ENCODE results near the gene FABP3. TPM values are rescaled to one million over a fixed set of nuclear protein-coding genes. Genes with fewer than 3 reads are reported as not detected.

The FABP3 gene
- total and polyA plus RNA-seq, 2 donors, result 5.2 to 31.9 TPM

DNA sequence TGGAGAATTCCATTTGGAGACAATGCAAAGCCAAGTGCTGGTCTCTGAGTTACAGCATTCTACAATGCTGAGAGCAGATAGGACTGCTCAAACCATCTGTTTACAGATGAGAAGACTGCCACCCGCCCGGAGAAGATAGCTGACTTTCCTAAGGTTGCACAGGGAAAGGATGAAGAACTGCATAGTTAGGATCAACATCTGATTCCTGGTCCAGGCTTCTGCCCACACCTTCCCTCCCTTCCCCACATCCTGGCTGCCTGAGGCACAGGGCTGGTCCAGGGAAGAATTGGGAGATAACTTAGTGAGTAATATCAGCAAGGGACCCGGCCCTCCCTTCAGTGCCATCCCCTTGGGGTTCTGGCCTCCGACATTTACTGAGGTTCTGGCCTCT is 42.1 kb upstream of the FABP3 start:
- H3K27ac ChIP-seq (ENCODE audit: low read depth in 1 of 2, low read length in 1 of 2), result no peak overlapping the region
- no peak for DNase-seq (ENCODE audit: low read depth in 6 of 9, low spot score in 9 of 9)
- peaks cover 39 to 62% of the 10 kb centered on the region in 2 donors for H3K27me3 ChIP-seq (ENCODE audit: control insufficient read depth in 2 of 2, insufficient read depth in 1 of 2, low read length in 1 of 2)
- H3K36me3 ChIP-seq (ENCODE audit: control insufficient read depth in 2 of 2, insufficient read depth in 2 of 2, low read length in 1 of 2), result no peaks in the 10 kb centered on the region
- H3K9me3 ChIP-seq (ENCODE audit: control insufficient read depth in 2 of 2, insufficient read depth in 1 of 2, low read length in 1 of 2), result no peaks in the 10 kb centered on the region
- 97% methylated on average over 4 of the region's 4 CpGs for WGBS
- H3K4me3 ChIP-seq (ENCODE audit: low read length in 2 of 2), result no peak overlapping the region
- H3K4me1 ChIP-seq (ENCODE audit: control insufficient read depth in 2 of 2, insufficient read depth in 2 of 2, low read length in 2 of 2), result peaks cover 2 to 15% of the 10 kb centered on the region in 2 donors

DNA sequence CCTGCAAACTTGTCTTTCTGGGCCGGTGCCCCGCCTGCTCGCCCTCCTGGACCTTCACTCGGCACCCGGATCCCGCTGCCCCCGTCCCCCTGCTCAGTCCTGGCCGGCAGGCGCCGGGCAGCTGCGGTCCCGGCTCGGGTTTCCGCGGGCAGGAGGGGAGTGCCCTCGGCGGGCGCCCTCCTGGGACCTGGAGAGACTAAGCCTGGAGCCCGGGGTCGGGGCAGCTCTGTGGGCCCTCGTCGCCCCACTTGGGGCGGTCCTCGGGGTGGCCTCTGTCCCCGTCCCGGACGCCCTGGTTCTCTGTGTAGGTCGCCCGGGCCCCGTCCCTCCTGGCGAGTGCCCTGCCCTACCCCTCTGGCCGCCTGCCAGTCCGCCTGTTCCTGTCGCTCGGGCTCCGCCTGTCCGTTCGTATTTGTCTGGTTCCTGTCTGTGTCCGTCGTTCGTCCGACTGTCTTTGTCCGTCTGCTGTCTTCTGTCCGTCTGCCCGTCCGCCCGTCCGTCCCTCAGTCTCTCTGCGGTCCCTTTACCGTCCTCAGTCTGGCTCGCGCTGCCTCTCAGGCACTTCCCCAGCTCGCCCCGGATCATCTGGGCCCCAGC is 40.6 kb upstream of the FABP3 start:
- WGBS, result under 1% methylated on average over 54 of the region's 54 CpGs
- DNase-seq (ENCODE audit: low read depth in 6 of 9, low spot score in 9 of 9), result no peak
- Histone ChIP-seq H3K27me3 (ENCODE audit: control insufficient read depth in 2 of 2, insufficient read depth in 1 of 2, low read length in 1 of 2) (peaks cover 39 to 72% of the 10 kb centered on the region in 2 donors), H3K27ac (ENCODE audit: low read depth in 1 of 2, low read length in 1 of 2) (peak overlapping the region in 1 of 2 donors; percentile 69), H3K9me3 (ENCODE audit: control insufficient read depth in 2 of 2, insufficient read depth in 1 of 2, low read length in 1 of 2) (no peaks in the 10 kb centered on the region), H3K4me1 (ENCODE audit: control insufficient read depth in 2 of 2, insufficient read depth in 2 of 2, low read length in 2 of 2) (peaks cover 2 to 15% of the 10 kb centered on the region in 2 donors), H3K36me3 (ENCODE audit: control insufficient read depth in 2 of 2, insufficient read depth in 2 of 2, low read length in 1 of 2) (no peaks in the 10 kb centered on the region), H3K4me3 (ENCODE audit: low read length in 2 of 2) (peak overlapping the region; percentile 42 to 62)

DNA sequence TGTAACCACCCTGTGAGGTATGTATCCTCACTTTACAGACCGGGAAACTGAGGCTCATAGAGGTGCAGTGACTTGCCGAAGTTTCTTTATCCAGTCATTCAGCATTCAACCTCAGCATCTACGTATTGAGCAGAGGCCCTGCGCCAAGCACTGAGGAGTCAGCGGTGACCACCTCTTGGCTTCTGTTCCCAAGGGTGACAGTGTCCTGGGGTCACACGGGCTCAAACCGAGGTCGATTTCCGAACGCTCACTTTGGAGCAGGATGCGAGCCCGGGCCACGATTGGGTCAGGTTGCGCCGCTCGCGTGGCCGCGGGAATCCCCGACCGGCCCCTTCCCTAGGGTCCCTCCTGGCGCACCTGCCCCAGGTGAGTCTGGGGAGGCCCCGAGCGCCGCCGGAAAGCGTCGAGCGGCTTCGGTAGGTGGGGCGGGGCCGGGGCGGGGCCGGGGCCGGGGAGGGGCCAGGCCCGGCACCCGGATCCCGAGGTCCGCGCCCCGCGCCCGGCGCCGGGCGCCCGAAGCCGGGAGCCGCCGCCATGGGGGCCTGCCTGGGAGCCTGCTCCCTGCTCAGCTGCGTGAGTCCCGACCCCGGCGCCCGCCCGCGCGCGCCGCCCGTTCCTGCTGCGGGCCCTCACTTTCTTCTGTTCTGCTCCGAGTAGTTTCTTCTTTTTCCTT is 40.0 kb upstream of the FABP3 start, which contains the start of gene SERINC2:
Gene SERINC2, plus strand, starts transcription at position 482 of the 673 bp plus-strand sequence. Its CDS starts 53 bp downstream, at position 535.
- H3K4me1 ChIP-seq (ENCODE audit: control insufficient read depth in 2 of 2, insufficient read depth in 2 of 2, low read length in 2 of 2), result peaks cover 2 to 15% of the 10 kb centered on the region in 2 donors
- H3K27ac ChIP-seq (ENCODE audit: low read depth in 1 of 2, low read length in 1 of 2), result peak within 1 kb of the TSS in 1 of 2 donors; percentile 69
- no peaks in the 10 kb centered on the region for H3K36me3 ChIP-seq (ENCODE audit: control insufficient read depth in 2 of 2, insufficient read depth in 2 of 2, low read length in 1 of 2)
- no peaks in the 10 kb centered on the region for H3K9me3 ChIP-seq (ENCODE audit: control insufficient read depth in 2 of 2, insufficient read depth in 1 of 2, low read length in 1 of 2)
- peak within 1 kb of the TSS; percentile 42 to 62 for H3K4me3 ChIP-seq (ENCODE audit: low read length in 2 of 2)
- 3% methylated on average over 63 of the region's 63 CpGs for WGBS
- peaks cover 39 to 72% of the 10 kb centered on the region in 2 donors for H3K27me3 ChIP-seq (ENCODE audit: control insufficient read depth in 2 of 2, insufficient read depth in 1 of 2, low read length in 1 of 2)
- peak in 1 of 9 donors; percentile 49 for DNase-seq (ENCODE audit: low read depth in 6 of 9, low spot score in 9 of 9)

DNA sequence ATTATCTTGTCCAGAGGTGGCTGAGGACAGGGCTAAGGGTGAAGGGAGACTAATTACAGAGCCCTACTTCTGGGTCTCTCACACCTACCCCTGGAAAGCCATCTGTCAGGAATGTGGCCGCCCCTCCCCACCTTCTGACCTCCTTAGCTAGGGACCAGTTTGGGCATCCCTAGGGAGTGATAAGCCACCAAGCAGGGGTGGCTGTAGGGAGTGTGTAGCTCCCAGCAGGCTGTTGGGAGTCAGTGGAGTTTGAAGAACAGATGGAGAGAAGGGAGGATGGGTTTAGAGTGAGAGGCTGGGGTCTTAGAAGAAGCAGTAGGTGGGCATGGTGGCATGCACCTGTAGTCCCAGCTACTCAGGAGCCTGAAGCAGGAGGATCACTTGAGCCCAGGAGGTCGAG is 39.3 kb upstream of the FABP3 start:
- Histone ChIP-seq H3K4me1 (ENCODE audit: control insufficient read depth in 2 of 2, insufficient read depth in 2 of 2, low read length in 2 of 2) (peaks cover 2 to 15% of the 10 kb centered on the region in 2 donors), H3K4me3 (ENCODE audit: low read length in 2 of 2) (no peak overlapping the region), H3K36me3 (ENCODE audit: control insufficient read depth in 2 of 2, insufficient read depth in 2 of 2, low read length in 1 of 2) (no peaks in the 10 kb centered on the region), H3K9me3 (ENCODE audit: control insufficient read depth in 2 of 2, insufficient read depth in 1 of 2, low read length in 1 of 2) (no peaks in the 10 kb centered on the region), H3K27me3 (ENCODE audit: control insufficient read depth in 2 of 2, insufficient read depth in 1 of 2, low read length in 1 of 2) (peaks cover 39 to 72% of the 10 kb centered on the region in 2 donors), H3K27ac (ENCODE audit: low read depth in 1 of 2, low read length in 1 of 2) (no peak overlapping the region)
- 68% methylated on average over 2 of the region's 2 CpGs for WGBS
- no peak for DNase-seq (ENCODE audit: low read depth in 6 of 9, low spot score in 9 of 9)

- Histone ChIP-seq H3K9me3 (ENCODE audit: control insufficient read depth in 2 of 2, insufficient read depth in 1 of 2, low read length in 1 of 2) (peaks cover 0 to 1% of the 10 kb centered on the region in 2 donors), H3K4me1 (ENCODE audit: control insufficient read depth in 2 of 2, insufficient read depth in 2 of 2, low read length in 2 of 2) (peaks cover 2 to 15% of the 10 kb centered on the region in 2 donors), H3K27me3 (ENCODE audit: control insufficient read depth in 2 of 2, insufficient read depth in 1 of 2, low read length in 1 of 2) (peaks cover 38 to 69% of the 10 kb centered on the region in 2 donors), H3K36me3 (ENCODE audit: control insufficient read depth in 2 of 2, insufficient read depth in 2 of 2, low read length in 1 of 2) (no peaks in the 10 kb centered on the region), H3K4me3 (ENCODE audit: low read length in 2 of 2) (no peak overlapping the region), H3K27ac (ENCODE audit: low read depth in 1 of 2, low read length in 1 of 2) (no peak overlapping the region)
- WGBS, result 96% methylated on average over 4 of the region's 4 CpGs
- DNase-seq (ENCODE audit: low read depth in 6 of 9, low spot score in 9 of 9), result no peak
Observed at GRCh38 chr1:31410871-31411270, 38.0 kb upstream of the FABP3 start.

DNA sequence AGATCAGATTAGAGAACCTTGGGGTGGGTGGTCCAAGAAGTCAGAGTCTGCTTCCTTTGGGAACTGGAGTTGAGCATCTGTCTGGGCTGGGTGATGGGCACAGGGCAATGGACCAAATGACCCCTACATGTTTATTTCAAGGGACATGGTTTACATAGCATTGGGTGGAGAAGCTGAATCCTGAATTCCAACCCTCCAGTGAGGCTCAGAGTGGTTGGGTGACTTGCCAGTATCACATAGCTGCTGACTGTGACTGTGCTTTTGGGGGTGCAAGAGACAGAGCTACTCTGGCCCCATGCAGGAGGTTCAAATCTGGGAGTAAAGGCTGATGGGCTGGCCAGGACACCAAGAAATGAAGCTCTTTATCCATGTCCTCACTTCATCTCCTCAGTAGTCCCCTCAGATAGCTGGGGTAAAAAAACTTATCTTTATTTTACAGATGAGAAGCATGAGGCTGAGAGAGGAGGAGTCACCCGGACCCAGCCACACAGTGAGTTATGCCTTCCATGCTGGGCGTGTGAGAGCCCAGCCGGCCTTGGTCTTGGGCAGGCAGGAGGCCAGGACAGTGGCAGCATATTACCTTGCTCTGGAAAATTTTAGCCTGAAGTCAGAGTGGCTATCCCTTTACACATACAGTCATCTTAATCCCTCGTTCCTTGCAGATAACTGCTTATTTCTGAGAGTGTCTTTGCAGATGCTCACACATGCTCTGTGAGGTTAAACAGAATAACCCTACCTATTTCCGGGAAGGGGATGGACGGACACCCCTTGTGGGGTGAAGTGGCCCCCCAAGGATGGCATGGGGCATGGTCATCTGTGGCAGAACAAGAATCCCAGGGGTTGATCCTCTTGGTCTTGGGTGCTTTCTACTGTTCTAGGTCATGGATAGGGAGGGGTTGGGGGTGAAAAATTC is 37.3 kb upstream of the FABP3 start:
- no peak for DNase-seq (ENCODE audit: low read depth in 6 of 9, low spot score in 9 of 9)
- H3K4me3 ChIP-seq (ENCODE audit: low read length in 2 of 2), result no peak overlapping the region
- peaks cover 31 to 62% of the 10 kb centered on the region in 2 donors for H3K27me3 ChIP-seq (ENCODE audit: control insufficient read depth in 2 of 2, insufficient read depth in 1 of 2, low read length in 1 of 2)
- no peaks in the 10 kb centered on the region for H3K36me3 ChIP-seq (ENCODE audit: control insufficient read depth in 2 of 2, insufficient read depth in 2 of 2, low read length in 1 of 2)
- 92% methylated on average over 6 of the region's 6 CpGs for WGBS
- no peak overlapping the region for H3K27ac ChIP-seq (ENCODE audit: low read depth in 1 of 2, low read length in 1 of 2)
- H3K4me1 ChIP-seq (ENCODE audit: control insufficient read depth in 2 of 2, insufficient read depth in 2 of 2, low read length in 2 of 2), result peaks cover 2 to 15% of the 10 kb centered on the region in 2 donors
- H3K9me3 ChIP-seq (ENCODE audit: control insufficient read depth in 2 of 2, insufficient read depth in 1 of 2, low read length in 1 of 2), result peaks cover 0 to 1% of the 10 kb centered on the region in 2 donors

DNA sequence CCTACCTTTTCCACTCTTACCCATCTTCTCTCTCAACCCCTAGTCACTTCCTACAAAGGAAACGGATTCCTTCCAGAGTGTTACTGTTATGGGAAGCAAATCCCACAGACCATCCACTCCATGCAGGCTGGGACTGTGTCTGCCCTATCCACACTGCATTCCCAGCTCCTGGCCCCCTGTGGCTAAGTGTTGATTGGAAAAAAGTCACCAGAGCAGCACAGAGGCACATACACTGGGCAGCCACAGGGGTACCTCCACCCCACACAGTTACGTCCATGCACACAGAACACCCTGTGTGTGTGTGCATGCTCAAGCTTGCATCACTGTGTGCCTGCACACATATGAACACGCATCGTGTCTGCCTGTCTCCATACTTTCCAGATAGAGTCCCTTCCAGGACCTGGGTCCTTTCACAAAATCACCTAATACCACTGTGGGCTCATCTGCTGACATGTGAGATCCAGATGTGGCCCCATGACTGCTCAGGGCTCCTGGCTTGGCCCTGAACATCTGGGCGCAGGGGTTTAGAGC is 36.0 kb upstream of the FABP3 start:
- Histone ChIP-seq H3K4me1 (ENCODE audit: control insufficient read depth in 2 of 2, insufficient read depth in 2 of 2, low read length in 2 of 2) (peaks cover 2 to 11% of the 10 kb centered on the region in 2 donors), H3K4me3 (ENCODE audit: low read length in 2 of 2) (no peak overlapping the region), H3K9me3 (ENCODE audit: control insufficient read depth in 2 of 2, insufficient read depth in 1 of 2, low read length in 1 of 2) (peaks cover 0 to 1% of the 10 kb centered on the region in 2 donors), H3K27ac (ENCODE audit: low read depth in 1 of 2, low read length in 1 of 2) (no peak overlapping the region), H3K36me3 (ENCODE audit: control insufficient read depth in 2 of 2, insufficient read depth in 2 of 2, low read length in 1 of 2) (no peaks in the 10 kb centered on the region), H3K27me3 (ENCODE audit: control insufficient read depth in 2 of 2, insufficient read depth in 1 of 2, low read length in 1 of 2) (peaks cover 19 to 49% of the 10 kb centered on the region in 2 donors)
- DNase-seq (ENCODE audit: low read depth in 6 of 9, low spot score in 9 of 9), result no peak
- 97% methylated on average over 5 of the region's 5 CpGs for WGBS

DNA sequence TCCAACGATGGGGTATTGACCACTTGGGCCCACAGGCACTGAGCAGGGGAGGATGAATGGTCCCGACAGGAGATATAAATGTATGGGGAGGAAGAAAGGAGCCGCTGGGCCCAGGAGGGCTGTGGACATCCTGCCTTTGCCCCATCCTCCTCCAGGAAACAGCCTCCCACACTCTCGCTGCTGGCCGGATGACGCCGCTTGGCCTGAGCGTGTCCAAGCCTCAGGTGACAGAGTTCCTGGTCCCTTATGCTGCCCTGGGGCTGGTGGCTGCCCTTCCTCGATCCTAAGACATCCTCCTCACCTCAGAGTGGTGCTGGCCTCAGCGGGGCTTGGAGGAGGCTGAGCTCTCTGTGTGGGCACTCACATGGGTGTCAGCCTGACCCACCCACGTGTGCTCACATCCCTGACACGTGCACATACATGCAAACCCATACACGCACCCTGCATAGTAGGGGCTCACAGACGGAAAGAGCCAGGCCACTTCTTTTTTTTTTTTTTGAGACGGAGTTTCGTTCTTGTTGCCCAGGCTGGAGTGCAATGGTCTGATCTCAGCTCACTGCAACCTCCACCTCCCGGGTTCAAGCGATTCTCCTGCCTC is 34.3 kb upstream of the FABP3 start:
- H3K27me3 ChIP-seq (ENCODE audit: control insufficient read depth in 2 of 2, insufficient read depth in 1 of 2, low read length in 1 of 2), result peaks cover 5 to 31% of the 10 kb centered on the region in 2 donors
- DNase-seq (ENCODE audit: low read depth in 6 of 9, low spot score in 9 of 9), result no peak
- H3K36me3 ChIP-seq (ENCODE audit: control insufficient read depth in 2 of 2, insufficient read depth in 2 of 2, low read length in 1 of 2), result no peaks in the 10 kb centered on the region
- 97% methylated on average over 18 of the region's 18 CpGs for WGBS
- H3K9me3 ChIP-seq (ENCODE audit: control insufficient read depth in 2 of 2, insufficient read depth in 1 of 2, low read length in 1 of 2), result peaks cover 0 to 1% of the 10 kb centered on the region in 2 donors
- H3K27ac ChIP-seq (ENCODE audit: low read depth in 1 of 2, low read length in 1 of 2), result no peak overlapping the region
- H3K4me3 ChIP-seq (ENCODE audit: low read length in 2 of 2), result no peak overlapping the region
- H3K4me1 ChIP-seq (ENCODE audit: control insufficient read depth in 2 of 2, insufficient read depth in 2 of 2, low read length in 2 of 2), result no peaks in the 10 kb centered on the region
